VCaP (cell line): Measurements from ENCODE around the gene MAB21L4.
A peak's percentile ranks its signal among the peaks of the same experiment; 100 is the strongest.

ENCODE experiments used
- H3K27ac ChIP-seq: fragments of 450-650 bp; 2 replicates; pipeline ENCODE4 v1.5.1; 2017
- TF ChIP-seq, protein P1 (sequence below): fragments of 450-650 bp; conservative IDR thresholded peaks from 2 replicates; pipeline ENCODE4 v1.5.1; 2017; ENCODE audit warnings: mild to moderate bottlenecking, moderate library complexity

The MAB21L4 gene

DNA sequence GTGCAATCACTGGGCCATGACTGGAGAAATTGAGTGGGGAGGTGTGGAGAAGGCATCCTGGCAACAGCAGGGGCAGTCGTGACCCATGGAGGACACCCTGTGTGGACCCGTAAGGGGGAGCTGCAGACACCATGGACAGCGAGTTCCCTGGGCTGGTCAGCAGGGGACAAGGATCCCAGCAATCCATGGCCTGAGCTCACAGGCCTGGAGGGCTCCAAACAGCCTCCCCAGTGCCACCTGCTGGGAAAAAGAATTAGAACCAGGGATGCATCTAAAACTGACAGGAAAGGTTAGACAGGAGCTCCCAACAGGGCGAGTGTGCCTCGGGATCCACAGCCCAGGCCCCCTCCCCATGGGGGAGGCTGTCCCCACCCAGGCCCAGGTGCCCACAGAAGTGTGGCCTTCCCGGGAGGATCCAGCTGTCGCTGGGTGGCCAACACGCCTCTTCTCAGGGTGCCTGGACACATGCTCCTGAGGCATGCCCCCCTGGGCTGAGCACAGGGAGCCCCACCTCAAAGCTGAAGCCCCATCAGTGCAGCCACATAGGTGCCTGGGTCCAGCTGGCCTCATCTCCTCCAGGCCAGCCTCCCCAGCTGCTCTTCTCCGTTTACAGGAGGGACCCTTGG, 55.4 kb downstream of the MAB21L4 start:
- TF ChIP-seq, protein P1, sequence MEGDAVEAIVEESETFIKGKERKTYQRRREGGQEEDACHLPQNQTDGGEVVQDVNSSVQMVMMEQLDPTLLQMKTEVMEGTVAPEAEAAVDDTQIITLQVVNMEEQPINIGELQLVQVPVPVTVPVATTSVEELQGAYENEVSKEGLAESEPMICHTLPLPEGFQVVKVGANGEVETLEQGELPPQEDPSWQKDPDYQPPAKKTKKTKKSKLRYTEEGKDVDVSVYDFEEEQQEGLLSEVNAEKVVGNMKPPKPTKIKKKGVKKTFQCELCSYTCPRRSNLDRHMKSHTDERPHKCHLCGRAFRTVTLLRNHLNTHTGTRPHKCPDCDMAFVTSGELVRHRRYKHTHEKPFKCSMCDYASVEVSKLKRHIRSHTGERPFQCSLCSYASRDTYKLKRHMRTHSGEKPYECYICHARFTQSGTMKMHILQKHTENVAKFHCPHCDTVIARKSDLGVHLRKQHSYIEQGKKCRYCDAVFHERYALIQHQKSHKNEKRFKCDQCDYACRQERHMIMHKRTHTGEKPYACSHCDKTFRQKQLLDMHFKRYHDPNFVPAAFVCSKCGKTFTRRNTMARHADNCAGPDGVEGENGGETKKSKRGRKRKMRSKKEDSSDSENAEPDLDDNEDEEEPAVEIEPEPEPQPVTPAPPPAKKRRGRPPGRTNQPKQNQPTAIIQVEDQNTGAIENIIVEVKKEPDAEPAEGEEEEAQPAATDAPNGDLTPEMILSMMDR = peak; percentile 89
- H3K27ac ChIP-seq = no peak overlapping the region

DNA sequence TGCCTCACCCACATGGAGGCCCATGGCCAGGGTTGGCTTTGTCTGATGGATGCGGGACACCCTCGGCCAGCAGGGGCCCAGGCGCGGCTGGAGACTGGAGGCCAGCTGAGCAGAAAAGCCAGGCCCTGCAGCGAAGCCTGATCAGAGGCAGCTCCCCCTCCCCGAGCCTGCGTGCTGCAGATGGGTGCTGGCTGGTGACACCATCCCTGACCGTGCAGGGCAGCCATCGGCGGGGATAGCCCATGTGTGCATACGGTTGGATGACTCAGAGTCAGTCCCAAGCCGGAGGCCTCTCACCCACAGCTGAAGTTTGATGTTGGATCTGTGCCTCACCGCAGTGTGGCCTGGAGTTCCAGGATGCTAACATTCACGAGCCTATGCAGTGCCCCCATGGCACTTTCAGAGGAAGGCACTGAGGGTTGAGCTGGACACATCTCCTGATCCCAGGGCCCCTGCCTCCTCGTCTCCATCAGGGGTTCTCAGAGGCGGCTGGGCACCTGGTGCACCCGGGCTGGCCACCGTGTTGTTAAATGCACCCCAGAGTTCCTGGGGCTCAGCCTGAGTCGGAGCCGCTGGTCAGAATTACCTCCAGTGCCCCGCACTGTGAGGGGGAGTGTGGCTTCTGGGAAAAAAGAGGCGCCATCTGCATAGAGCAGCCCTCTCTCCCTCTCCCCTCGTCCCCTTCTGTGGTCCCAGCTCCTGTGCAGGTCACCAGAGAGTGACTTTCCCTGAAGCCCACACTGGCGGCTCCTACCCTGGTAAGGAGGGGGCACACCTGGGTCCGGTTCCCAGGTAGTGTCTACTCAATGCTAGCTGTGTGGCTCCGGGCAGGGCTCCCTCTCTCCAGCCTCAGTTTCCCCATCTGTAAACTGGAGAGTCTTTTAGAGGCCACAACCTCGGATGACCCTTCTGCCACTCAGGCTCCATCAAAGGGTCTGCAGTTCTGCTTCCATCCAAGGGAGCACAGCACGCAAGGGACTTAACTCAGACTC, 56.5 kb downstream of the MAB21L4 start:
- no peak overlapping the region for H3K27ac ChIP-seq
- TF ChIP-seq, protein P1 = no peak

DNA sequence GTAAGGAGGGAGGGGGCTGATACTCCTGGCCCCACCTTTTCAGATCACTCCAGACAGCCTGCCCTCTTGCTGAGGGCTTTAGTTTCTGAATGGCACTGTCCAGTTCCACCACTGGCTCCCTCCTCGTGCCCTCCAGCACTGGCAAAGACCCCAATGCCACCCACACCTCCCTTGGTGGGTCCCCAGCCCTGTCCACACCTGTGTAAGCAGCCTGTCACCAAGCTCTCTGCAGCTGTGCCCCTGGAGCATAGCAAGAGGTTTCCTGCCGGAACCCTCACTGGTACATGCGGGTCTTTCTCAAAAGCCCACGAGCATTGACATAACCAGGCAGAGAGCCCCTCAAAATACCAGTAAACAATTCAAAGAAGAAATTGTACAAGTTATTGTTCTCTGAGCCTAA, 58.3 kb downstream of the MAB21L4 start:
- TF ChIP-seq, protein P1 = no peak
- no peak overlapping the region for H3K27ac ChIP-seq

DNA sequence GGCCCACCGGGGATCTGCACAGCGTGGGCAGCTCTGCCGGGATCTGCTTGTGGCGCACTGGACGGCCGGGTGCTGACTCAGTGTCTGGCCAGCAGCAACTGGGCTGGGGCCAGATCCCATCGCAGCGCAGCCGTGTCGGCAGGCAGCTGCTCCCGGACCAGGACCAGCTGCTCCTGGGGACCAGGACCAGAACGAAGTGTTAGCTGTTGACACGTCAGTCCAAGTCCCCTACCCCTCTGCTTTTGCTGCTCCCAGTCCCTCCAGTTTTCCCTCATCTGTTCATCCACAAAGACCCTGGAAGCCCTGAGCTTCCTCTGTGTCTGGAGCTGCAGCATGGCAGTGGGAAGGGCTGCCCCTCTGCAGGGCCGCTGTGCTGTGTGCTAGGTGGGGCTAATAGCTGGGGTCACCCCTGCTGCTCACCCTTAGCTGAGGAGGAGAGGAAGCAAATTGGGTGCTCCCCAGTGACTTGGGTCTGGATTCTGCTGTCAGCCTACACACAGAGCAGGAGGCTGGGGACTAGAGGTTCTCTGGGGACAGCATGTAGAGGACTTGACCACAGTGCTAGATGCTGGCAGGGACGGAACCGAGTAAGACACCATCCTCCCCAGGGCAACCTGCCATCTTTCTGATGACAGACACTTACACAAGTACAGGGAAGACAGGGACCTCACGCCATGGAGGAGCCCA, 59.0 kb downstream of the MAB21L4 start:
- no peak overlapping the region for H3K27ac ChIP-seq
- TF ChIP-seq, protein P1 = no peak
